Parathyroid adenoma (tissue), 2 donors: ENCODE data around the gene ROBO1.

Experiments
- H2AFZ ChIP-seq: fragments of 300-600 bp; sonication (generic); one replicate; pipeline ENCODE4 v1.7.0; 2017; ENCODE audit warnings: antibody characterized with exemption, mild to moderate bottlenecking
- H3K27ac ChIP-seq: fragments of 300-600 bp; sonication (generic); one replicate; pipeline ENCODE4 v1.7.0; 2017
- H3K27me3 ChIP-seq: fragments of 300-600 bp; sonication (generic); one replicate; pipeline ENCODE4 v1.7.0; 2017; ENCODE audit warnings: low read length; ENCODE audit not compliant: control insufficient read depth, insufficient read depth
- H3K36me3 ChIP-seq: fragments of 300-600 bp; sonication (generic); one replicate; pipeline ENCODE4 v1.7.0; 2017; ENCODE audit warnings: low read length; ENCODE audit not compliant: control insufficient read depth, insufficient read depth
- H3K4me1 ChIP-seq: fragments of 300-600 bp; sonication (generic); one replicate; pipeline ENCODE4 v1.7.0; 2017; ENCODE audit warnings: control low read depth
- H3K4me2 ChIP-seq: fragments of 300-600 bp; sonication (generic); one replicate; pipeline ENCODE4 v1.7.0; 2017; ENCODE audit warnings: low read length
- H3K4me3 ChIP-seq: fragments of 300-600 bp; sonication (generic); one replicate; pipeline ENCODE4 v1.7.0; 2017; ENCODE audit warnings: low read depth, low read length
- H3K79me2 ChIP-seq: fragments of 300-600 bp; sonication (generic); one replicate; pipeline ENCODE4 v1.7.0; 2017; ENCODE audit warnings: control low read depth
- H3K9ac ChIP-seq: fragments of 300-600 bp; sonication (generic); one replicate; pipeline ENCODE4 v1.7.0; 2017; ENCODE audit warnings: mild to moderate bottlenecking
- H3K9me3 ChIP-seq: fragments of 300-600 bp; sonication (generic); one replicate; pipeline ENCODE4 v1.7.0; 2017; ENCODE audit warnings: low read length; ENCODE audit not compliant: control insufficient read depth
- CTCF ChIP-seq: fragments of 300-600 bp; sonication (generic); IDR thresholded peaks from one replicate; pipeline ENCODE4 v1.7.0; 2017; ENCODE audit warnings: antibody characterized with exemption, mild to moderate bottlenecking
- donor health status: primary hyperparathyroidism.

Gene ROBO1

GRCh38 chr3:79405183-79405582 lies 362.6 kb downstream of the ROBO1 start:
- TF ChIP-seq CTCF = no peak
- no peak overlapping the region for H3K4me3 ChIP-seq
- no peaks in the 10 kb centered on the region for H3K36me3 ChIP-seq
- H3K27ac ChIP-seq = no peak overlapping the region
- H3K27me3 ChIP-seq = no peaks in the 10 kb centered on the region
- no peak overlapping the region for H3K9ac ChIP-seq
- no peaks in the 10 kb centered on the region for H3K9me3 ChIP-seq
- H3K4me1 ChIP-seq = no peaks in the 10 kb centered on the region
- no peaks in the 10 kb centered on the region for H3K79me2 ChIP-seq
- H3K4me2 ChIP-seq = no peak overlapping the region
- H2AFZ ChIP-seq = no peak overlapping the region

- Histone ChIP-seq H3K9me3 (no peaks in the 10 kb centered on the region), H3K4me3 (no peak overlapping the region), H3K27ac (no peak overlapping the region), H2AFZ (no peak overlapping the region), H3K27me3 (no peaks in the 10 kb centered on the region), H3K4me1 (no peaks in the 10 kb centered on the region), H3K9ac (no peak overlapping the region), H3K4me2 (no peak overlapping the region), H3K79me2 (no peaks in the 10 kb centered on the region), H3K36me3 (no peaks in the 10 kb centered on the region)
- no peak for TF ChIP-seq CTCF
Measured at GRCh38 chr3:79396595-79396994, 371.2 kb downstream of the ROBO1 start.

- no peak overlapping the region for H3K9ac ChIP-seq
- no peaks in the 10 kb centered on the region for H3K36me3 ChIP-seq
- H3K9me3 ChIP-seq = no peaks in the 10 kb centered on the region
- no peak overlapping the region for H3K4me3 ChIP-seq
- H2AFZ ChIP-seq = no peak overlapping the region
- H3K27ac ChIP-seq = no peak overlapping the region
- H3K27me3 ChIP-seq = no peaks in the 10 kb centered on the region
- no peak overlapping the region for H3K4me2 ChIP-seq
- no peaks in the 10 kb centered on the region for H3K4me1 ChIP-seq
- H3K79me2 ChIP-seq = no peaks in the 10 kb centered on the region
- no peak for TF ChIP-seq CTCF
Measured at GRCh38 chr3:79392479-79392878, 375.3 kb downstream of the ROBO1 start.

GRCh38 chr3:79390352-79390751 lies 377.4 kb downstream of the ROBO1 start:
- H3K9ac ChIP-seq = no peak overlapping the region
- H3K27ac ChIP-seq = no peak overlapping the region
- no peak overlapping the region for H3K4me2 ChIP-seq
- no peaks in the 10 kb centered on the region for H3K9me3 ChIP-seq
- no peak overlapping the region for H3K4me3 ChIP-seq
- no peaks in the 10 kb centered on the region for H3K36me3 ChIP-seq
- no peaks in the 10 kb centered on the region for H3K79me2 ChIP-seq
- no peaks in the 10 kb centered on the region for H3K4me1 ChIP-seq
- H3K27me3 ChIP-seq = no peaks in the 10 kb centered on the region
- no peak for TF ChIP-seq CTCF
- no peak overlapping the region for H2AFZ ChIP-seq

GRCh38 chr3:79385211-79385610 lies 382.6 kb downstream of the ROBO1 start:
- Histone ChIP-seq H3K79me2 (no peaks in the 10 kb centered on the region), H3K4me2 (no peak overlapping the region), H3K9me3 (no peaks in the 10 kb centered on the region), H3K27ac (no peak overlapping the region), H3K36me3 (no peaks in the 10 kb centered on the region), H3K4me3 (no peak overlapping the region), H3K27me3 (no peaks in the 10 kb centered on the region), H3K4me1 (no peaks in the 10 kb centered on the region), H3K9ac (no peak overlapping the region), H2AFZ (no peak overlapping the region)
- no peak for TF ChIP-seq CTCF
